Measurements from ENCODE around the gene KL. TPM values are rescaled to one million over a fixed set of nuclear protein-coding genes. Genes with fewer than 3 reads are reported as not detected.

KL gene
- total RNA-seq, 1 experiment from 2014 or later: not detected

- TF ChIP-seq ATF3 (CRISPR knock-in tag; conservative IDR thresholded peaks at IDR 0.05) (no peak), TCF7 (CRISPR knock-in tag; IDR thresholded peaks at IDR 0.05; ENCODE audit: low read depth) (no peak)
Observed at GRCh38 chr13:32969516-32969941, 46.7 kb upstream of the KL start (continued).

- no peaks in the 10 kb centered on the region for H3K9me3 Mint-ChIP-seq
- H3K27ac Mint-ChIP-seq: no peak overlapping the region
- ChIA-PET CTCF (interaction anchor here (0.7 kb wide), 1 partner anchor 56 kb away, joined by 3 read pairs; no protein-coding TSS in a partner anchor), POLR2A (no interaction called here)
- DNase-seq (ENCODE audit: low spot score) (no peak), ATAC-seq (no peak)
- H3K36me3 Mint-ChIP-seq: no peaks in the 10 kb centered on the region
- TF ChIP-seq GRHL2 (CRISPR knock-in tag; IDR thresholded peaks at IDR 0.05; ENCODE audit: insufficient replicate concordance, severe bottlenecking): no peak
- no peak for TF ChIP-seq ZNF671 (CRISPR knock-in tag; IDR thresholded peaks at IDR 0.05)
- no peak for TF ChIP-seq SMAD3 (CRISPR knock-in tag; IDR thresholded peaks at IDR 0.05; ENCODE audit: borderline replicate concordance)
- TF ChIP-seq ZNF512 (CRISPR knock-in tag; IDR thresholded peaks at IDR 0.05; ENCODE audit: borderline replicate concordance): no peak
- no peak for TF ChIP-seq AR (CRISPR knock-in tag; IDR thresholded peaks at IDR 0.05)
- TF ChIP-seq ZNF425 (CRISPR knock-in tag; conservative IDR thresholded peaks at IDR 0.05): no peak
- TF ChIP-seq IRF2 (CRISPR knock-in tag; IDR thresholded peaks at IDR 0.05; ENCODE audit: borderline replicate concordance, low read depth): no peak
- no peak for TF ChIP-seq ETV6 (CRISPR knock-in tag; IDR thresholded peaks at IDR 0.05)
- TF ChIP-seq SOX15 (CRISPR knock-in tag; IDR thresholded peaks at IDR 0.05): no peak
- no peak for TF ChIP-seq NFYB (CRISPR knock-in tag; conservative IDR thresholded peaks at IDR 0.05; ENCODE audit: low read depth)
- no peak for TF ChIP-seq GABPB1 (CRISPR knock-in tag; IDR thresholded peaks at IDR 0.05)
- no peak for TF ChIP-seq MLX (CRISPR knock-in tag; IDR thresholded peaks at IDR 0.05)
- no peak for TF ChIP-seq RORB (CRISPR knock-in tag; IDR thresholded peaks at IDR 0.05)
- TF ChIP-seq ESRRA (CRISPR knock-in tag; IDR thresholded peaks at IDR 0.05; ENCODE audit: borderline replicate concordance): no peak
- TF ChIP-seq ZSCAN18 (CRISPR knock-in tag; IDR thresholded peaks at IDR 0.05): no peak
- TF ChIP-seq NR2C2 (CRISPR knock-in tag; IDR thresholded peaks at IDR 0.05): no peak
- no peak for TF ChIP-seq FOXP1 (CRISPR knock-in tag; IDR thresholded peaks at IDR 0.05; ENCODE audit: borderline replicate concordance)
- no peak overlapping the region for H3K4me3 Mint-ChIP-seq
- H3K4me1 Mint-ChIP-seq: peaks cover 21% of the 10 kb centered on the region
- no peaks in the 10 kb centered on the region for H3K27me3 Mint-ChIP-seq (ENCODE audit: low read depth)
Observed at GRCh38 chr13:32976056-32976805, 40.0 kb upstream of the KL start.
